ENCODE measurements around the gene IDH3A.
"Not testable (repeated sequence)": the region's sequence is repeated elsewhere in the genome, so short reads cannot be mapped to it uniquely, and the experiment has no call there.

Gene IDH3A

DNA sequence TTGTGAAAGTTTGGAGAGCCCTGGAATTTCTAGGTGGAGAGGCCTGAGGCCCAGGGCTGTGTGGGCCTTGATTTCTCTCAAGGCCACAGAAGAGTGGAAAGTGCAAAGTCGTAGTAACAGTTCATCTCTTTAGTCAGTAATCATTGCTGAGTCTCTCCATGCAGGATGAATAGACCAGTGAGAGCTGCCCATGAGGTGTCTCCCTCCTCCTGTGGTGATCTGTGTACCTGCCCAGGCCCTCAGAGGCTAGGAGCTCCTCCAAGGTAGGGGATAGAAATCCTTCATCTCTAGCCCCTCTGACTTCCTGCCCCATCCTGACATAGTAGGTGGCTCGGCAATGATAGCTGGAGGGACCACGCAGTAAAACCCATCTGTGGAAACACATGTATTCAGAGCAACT, 6.8 kb upstream of the IDH3A start:
- no peak overlapping the region for H3K27ac ChIP-seq
- TF ChIP-seq, protein P1, sequence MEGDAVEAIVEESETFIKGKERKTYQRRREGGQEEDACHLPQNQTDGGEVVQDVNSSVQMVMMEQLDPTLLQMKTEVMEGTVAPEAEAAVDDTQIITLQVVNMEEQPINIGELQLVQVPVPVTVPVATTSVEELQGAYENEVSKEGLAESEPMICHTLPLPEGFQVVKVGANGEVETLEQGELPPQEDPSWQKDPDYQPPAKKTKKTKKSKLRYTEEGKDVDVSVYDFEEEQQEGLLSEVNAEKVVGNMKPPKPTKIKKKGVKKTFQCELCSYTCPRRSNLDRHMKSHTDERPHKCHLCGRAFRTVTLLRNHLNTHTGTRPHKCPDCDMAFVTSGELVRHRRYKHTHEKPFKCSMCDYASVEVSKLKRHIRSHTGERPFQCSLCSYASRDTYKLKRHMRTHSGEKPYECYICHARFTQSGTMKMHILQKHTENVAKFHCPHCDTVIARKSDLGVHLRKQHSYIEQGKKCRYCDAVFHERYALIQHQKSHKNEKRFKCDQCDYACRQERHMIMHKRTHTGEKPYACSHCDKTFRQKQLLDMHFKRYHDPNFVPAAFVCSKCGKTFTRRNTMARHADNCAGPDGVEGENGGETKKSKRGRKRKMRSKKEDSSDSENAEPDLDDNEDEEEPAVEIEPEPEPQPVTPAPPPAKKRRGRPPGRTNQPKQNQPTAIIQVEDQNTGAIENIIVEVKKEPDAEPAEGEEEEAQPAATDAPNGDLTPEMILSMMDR (conservative IDR thresholded peaks at IDR 0.05) = no peak
- no peak for TF ChIP-seq ZFX (IDR thresholded peaks at IDR 0.05)

GRCh38 chr15:78146425-78147154, 2.6 kb upstream of the IDH3A start:
- TF ChIP-seq ZFX (IDR thresholded peaks at IDR 0.05) = no peak
- TF ChIP-seq, protein P1 (conservative IDR thresholded peaks at IDR 0.05) = no peak

GRCh38 chr15:78147566-78147965, 1.6 kb upstream of the IDH3A start:
- H3K27ac ChIP-seq = peak overlapping the region; percentile 87
- no peak for TF ChIP-seq ZFX (IDR thresholded peaks at IDR 0.05)
- TF ChIP-seq, protein P1 (conservative IDR thresholded peaks at IDR 0.05) = no peak

More at GRCh38 chr15:78146425-78147154, 2.6 kb upstream of the IDH3A start:
- H3K27ac ChIP-seq = no peak overlapping the region

GRCh38 chr15:78148392-78149067, 632 bp upstream of the IDH3A start:
- TF ChIP-seq, protein P1 (conservative IDR thresholded peaks at IDR 0.05) = no peak
- no peak for TF ChIP-seq ZFX (IDR thresholded peaks at IDR 0.05)
- peak overlapping the region; percentile 87 for H3K27ac ChIP-seq

DNA sequence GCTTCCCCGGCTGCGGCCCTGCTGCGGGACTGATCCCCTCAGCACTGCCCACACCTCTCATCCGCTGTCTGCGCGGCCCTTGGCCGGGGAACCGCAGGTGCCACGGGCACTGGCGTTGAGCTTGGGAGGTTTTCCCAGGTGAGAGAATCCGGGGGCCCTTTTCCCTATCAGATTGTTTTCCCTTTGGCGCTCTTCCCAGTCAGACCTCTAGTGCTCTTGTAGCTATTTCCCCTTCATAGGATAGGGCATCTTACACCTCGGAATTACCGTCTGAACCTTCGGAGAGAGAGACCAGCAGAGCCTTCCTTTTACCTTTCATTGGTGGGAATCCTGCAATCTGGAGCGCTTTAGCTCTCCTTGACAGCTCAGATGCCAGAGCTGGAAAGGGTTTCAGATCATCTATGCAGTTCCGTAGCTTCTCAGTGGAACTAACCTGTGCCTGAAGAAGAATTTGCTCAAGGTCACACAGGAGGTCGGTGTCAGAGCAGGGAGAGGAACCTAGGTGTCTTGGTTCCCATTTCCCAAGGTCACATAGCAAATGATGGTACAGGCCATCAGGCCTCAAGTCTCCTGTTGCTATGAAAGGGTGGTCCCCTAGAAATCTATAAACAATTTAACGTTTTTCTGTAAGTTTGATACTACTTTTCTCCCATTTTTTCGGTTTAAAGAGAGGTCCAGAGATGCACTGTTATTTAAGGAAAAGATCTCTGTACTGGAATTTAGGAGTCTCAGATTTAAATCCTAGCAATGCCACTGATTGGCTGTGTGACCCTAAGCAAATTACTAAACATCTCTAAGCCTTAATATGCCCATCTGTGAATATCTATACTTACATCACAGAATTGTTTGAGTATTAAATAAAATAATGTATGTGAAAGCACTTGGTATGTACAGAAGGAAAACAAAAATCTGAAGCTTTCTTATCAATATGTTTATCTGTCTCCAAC, 916 bp downstream of the IDH3A start:
- peak overlapping the region; percentile 87 for H3K27ac ChIP-seq
- TF ChIP-seq ZFX (IDR thresholded peaks at IDR 0.05) = no peak; the same call in 1 of the 2 replicates
- TF ChIP-seq, protein P1 (conservative IDR thresholded peaks at IDR 0.05) = no peak

DNA sequence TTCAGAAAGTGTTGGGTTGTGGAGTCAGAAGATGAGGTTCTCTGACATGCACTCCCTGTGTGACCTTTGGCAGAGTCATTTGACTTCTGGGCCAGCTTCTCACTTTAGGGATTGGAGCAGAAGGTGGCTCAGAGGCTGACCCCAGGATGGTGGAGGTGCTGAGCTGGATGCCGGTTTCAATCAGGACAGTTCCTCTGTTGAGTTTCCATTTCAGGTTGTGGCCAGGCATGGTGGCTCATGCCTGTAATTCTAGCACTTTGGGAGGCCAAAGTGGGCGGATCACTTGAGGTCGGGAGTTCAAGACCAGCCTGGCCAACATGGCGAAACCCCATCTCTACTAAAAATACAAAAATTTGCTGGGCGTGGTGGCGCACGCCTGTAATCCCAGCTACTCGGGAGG, 1.9 kb downstream of the IDH3A start:
- not testable (repeated sequence) for H3K27ac ChIP-seq

- TF ChIP-seq, protein P1 (conservative IDR thresholded peaks at IDR 0.05) = no peak
- no peak for TF ChIP-seq ZFX (IDR thresholded peaks at IDR 0.05)
- no peak overlapping the region for H3K27ac ChIP-seq
Observed at GRCh38 chr15:78154955-78155354, 5.8 kb downstream of the IDH3A start.
